GM12878 (cell line): ENCODE data around the gene HELZ. TPM values are rescaled to one million over a fixed set of nuclear protein-coding genes. Genes with fewer than 3 reads are reported as not detected.

Source experiments
- ATAC-seq: fragments of 200-7000 bp; cut with Tn5 transposase; 3 replicates; pipeline ENCODE4 v1.9.1; 2020; ENCODE audit warnings: mild to moderate bottlenecking, moderate library complexity
- BruUV-seq: library from RNA; stranded (reverse); fragments of 400-500 nt; replicated peaks from 2 replicates; lab custom pipeline; 2021; lab: Mats Ljungman, UMichigan
- CTCF ChIA-PET: fragments of 300-600 bp; sonication (Branson Sonifier 250); formaldehyde crosslinking; extraction: SDS; loops from one replicate; lab custom pipeline; 2021; ENCODE audit warnings: inconsistent platforms; lab: Yijun Ruan, JAX
- POLR2A ChIA-PET: fragments of 350-600 bp; formaldehyde crosslinking; extraction: SDS; loops from one replicate; lab custom pipeline; 2021; ENCODE audit warnings: inconsistent platforms; lab: Charles Lee
- RAD21 ChIA-PET: fragments of 300-600 bp; sonication (Branson Sonifier 250); formaldehyde crosslinking; loops from one replicate; lab custom pipeline; 2023; ENCODE audit warnings: antibody characterized with exemption; ENCODE audit not compliant: unreplicated experiment; lab: Charles Lee
- SMC1A ChIA-PET: fragments of 300-600 bp; sonication (Branson Sonifier 250); formaldehyde crosslinking; loops from one replicate; lab custom pipeline; 2023; ENCODE audit not compliant: unreplicated experiment, uncharacterized antibody; lab: Charles Lee
- DNase-seq: peaks from one replicate; pipeline ENCODE4 v3.0.0-alpha.2; 2011; ENCODE audit warnings: low read depth, low spot score
- FAIRE-seq: peaks from 3 replicates; lab custom pipeline; 2011; peaks lifted over from hg19 to GRCh38; lab: Jason Lieb, UNC
- H2AFZ ChIP-seq: 2 replicates; pipeline ENCODE4 v1.6.0; 2011; ENCODE audit warnings: low read depth, low read length, control low read depth; ENCODE audit not compliant: control insufficient read depth
- H3K27ac ChIP-seq: 2 replicates; pipeline ENCODE4 v1.5.1; 2011; ENCODE audit warnings: control low read depth; ENCODE audit not compliant: control insufficient read depth, insufficient read depth
- H3K27me3 ChIP-seq, 2 experiments: replicated peaks in 1 of 2; 2 replicates each; pipeline versions ENCODE4 v1.6.0 to v1.6.1; 2011; ENCODE audit warnings: low read length in 1 of 2; ENCODE audit not compliant: control insufficient read depth in 2 of 2, insufficient read depth in 2 of 2
- H3K36me3 ChIP-seq, 2 experiments: 2 replicates each; pipeline ENCODE4 v1.5.1; 2011; ENCODE audit warnings: low read length in 1 of 2; ENCODE audit not compliant: control insufficient read depth in 2 of 2, insufficient read depth in 2 of 2
- H3K4me1 ChIP-seq: 2 replicates; pipeline ENCODE4 v1.6.1; 2011; ENCODE audit warnings: mild to moderate bottlenecking, low read length, moderate library complexity, mixed read lengths; ENCODE audit not compliant: control insufficient read depth, insufficient read depth
- H3K4me2 ChIP-seq: 2 replicates; pipeline ENCODE4 v1.6.0; 2011; ENCODE audit warnings: control low read depth; ENCODE audit not compliant: control insufficient read depth, insufficient read depth
- H3K4me3 ChIP-seq: fragments of 200-600 bp; sonication (generic); 2 replicates; pipeline ENCODE4 v1.5.1; 2016
- H3K79me2 ChIP-seq: 2 replicates; pipeline ENCODE4 v1.6.0; 2011; ENCODE audit warnings: low read length; ENCODE audit not compliant: control insufficient read depth, insufficient read depth
- H3K9ac ChIP-seq: 2 replicates; pipeline ENCODE4 v1.8.0; 2011; ENCODE audit warnings: low read length, control low read depth, mixed read lengths; ENCODE audit not compliant: control insufficient read depth, insufficient read depth
- H3K9me3 ChIP-seq: replicated peaks from 3 replicates; pipeline ENCODE4 v1.5.1; 2011; ENCODE audit warnings: mild to moderate bottlenecking, low read length; ENCODE audit not compliant: control insufficient read depth, insufficient read depth
- H4K20me1 ChIP-seq: 2 replicates; pipeline ENCODE4 v1.6.0; 2011; ENCODE audit not compliant: control insufficient read depth, insufficient read depth
- FOXM1 ChIP-seq: IDR thresholded peaks from 2 replicates; pipeline ENCODE4 v1.6.1; 2012; ENCODE audit warnings: low read depth, mild to moderate bottlenecking, inconsistent platforms, low read length, moderate library complexity
- HDAC2 ChIP-seq: fragments of 200-600 bp; sonication (generic); IDR thresholded peaks from 2 replicates; pipeline ENCODE4 v1.6.1; 2017
- NFYA ChIP-seq: IDR thresholded peaks from 2 replicates; pipeline ENCODE4 v1.6.1; 2011; ENCODE audit warnings: low read depth, mild to moderate bottlenecking, low read length, improper control_type of control experiment, borderline replicate concordance
- SMC3 ChIP-seq: IDR thresholded peaks from 2 replicates; pipeline ENCODE4 v1.6.1; 2011; ENCODE audit warnings: low read length, improper control_type of control experiment, borderline replicate concordance
- SUZ12 ChIP-seq: fragments of 200-600 bp; sonication (generic); IDR thresholded peaks from one replicate; pipeline ENCODE4 v1.6.1; 2018; ENCODE audit warnings: antibody characterized with exemption, mild to moderate bottlenecking; ENCODE audit not compliant: unreplicated experiment
- TARDBP ChIP-seq: IDR thresholded peaks from 2 replicates; pipeline ENCODE4 v1.6.1; 2016; ENCODE audit warnings: borderline replicate concordance
- TCF12 ChIP-seq: IDR thresholded peaks from 2 replicates; pipeline ENCODE4 v1.6.1; 2011; ENCODE audit warnings: low read depth, mild to moderate bottlenecking, low read length
- ZBTB11 ChIP-seq: fragments of 450-650 bp; formaldehyde crosslinking; IDR thresholded peaks from 2 replicates; pipeline ENCODE4 v1.5.0; 2022; ENCODE audit warnings: mild to moderate bottlenecking, missing genetic modification characterization
- WGBS: methylation state at CpG from one replicate; pipeline ENCODE4 v1.1.6; 2016; ENCODE audit warnings: low lambda C conversion rate; ENCODE audit not compliant: insufficient replicate concordance, insufficient coverage; ENCODE audit errors: missing lambda C conversion rate; 5-methylcytosine and 5-hydroxymethylcytosine counted together
- in situ Hi-C: fragments of 300-500 bp; cut with MboI; formaldehyde crosslinking; loops from 9 replicates; pipeline ENCODE4 v1.14.3; 2018; ENCODE audit warnings: mixed read lengths
- intact Hi-C: fragments of 100-400 bp; cut with micrococcal nuclease; formaldehyde crosslinking; loops from one replicate; pipeline ENCODE4 v1.14.2; 2022; ENCODE audit not compliant: unreplicated experiment
- polyA plus RNA-seq, 11 experiments: library from polyadenylated mRNA; depleted of rRNA in 4 of 11; unstranded in 6 of 11; stranded (reverse) in 5 of 11; fragments of >200 nt; fragmentation: Nextera tagmentation in 4 of 11; fragmentation: Illumina TruSeq in 1 of 11; extraction: Ambion mirVana in 4 of 11; extraction: Trizol in 1 of 11; gene quantifications; 1 replicate in 1 of 11; 2 replicates in 10 of 11; pipeline versions ENCODE4 v1.2.1 to v1.2.3, GENCODE V29; 2011 to 2016; ENCODE audit warnings: inconsistent platforms in 2 of 11, missing spikeins in 2 of 11, low read depth in 1 of 11
- total RNA-seq, 4 experiments: library from RNA; depleted of rRNA in 3 of 4; stranded (reverse); fragments of >200 nt in 3 of 4; fragmentation: Illumina TruSeq in 1 of 4; extraction: Trizol in 1 of 4; gene quantifications; 2 replicates each; pipeline versions ENCODE4 v1.2.1 to v1.2.3, GENCODE V29; 2013 to 2021
- TF ChIP-seq, protein P1 (sequence below): fragments of 450-650 bp; IDR thresholded peaks from 2 replicates; pipeline ENCODE4 v1.6.1; 2017; ENCODE audit warnings: mild to moderate bottlenecking
- TF ChIP-seq, protein P2 (sequence below): IDR thresholded peaks from 2 replicates; pipeline ENCODE4 v1.6.1; 2012; ENCODE audit warnings: low read depth, low read length, improper control_type of control experiment

The HELZ gene
- total and polyA plus RNA-seq, 10 of the 15 experiments (the other 5 are each of a cell fraction or from before 2014, with no cell fraction given): 1.5 to 36.8 (median 19.1) TPM

- no TSS peak for BruUV-seq
- no peak overlapping the region for H3K4me2 ChIP-seq
- in situ Hi-C loops (no loop called here), intact Hi-C loops (no loop called here)
- no peak overlapping the region for H2AFZ ChIP-seq
- DNase-seq: no peak
- TF ChIP-seq FOXM1: no peak
- no peak for TF ChIP-seq SMC3
- TF ChIP-seq HDAC2: no peak
- TF ChIP-seq TCF12: no peak
- TF ChIP-seq NFYA: no peak
- no peak overlapping the region for H3K4me3 ChIP-seq
- peaks cover 7% of the 10 kb centered on the region for H3K4me1 ChIP-seq
- WGBS: 61% methylated on average over 6 of the region's 6 CpGs
- H4K20me1 ChIP-seq: no peaks in the 10 kb centered on the region
- ChIA-PET RAD21 (no interaction called here), POLR2A (interaction anchor here (1.0 kb wide), 1 partner anchor 31 kb away, joined by 3 read pairs; no protein-coding TSS in a partner anchor), SMC1A (interaction anchor here (1.2 kb wide), 1 partner anchor 32 kb away, joined by 3 read pairs; no protein-coding TSS in a partner anchor), CTCF (interaction anchor here (1.0 kb wide), 1 partner anchor 139 kb away, joined by 3 read pairs; no protein-coding TSS in a partner anchor)
- H3K9ac ChIP-seq: no peak overlapping the region
- no peak overlapping the region for H3K27ac ChIP-seq
- ATAC-seq: no peak
- no peaks in the 10 kb centered on the region for H3K27me3 ChIP-seq
- H3K9me3 ChIP-seq: peaks cover 3% of the 10 kb centered on the region
- H3K36me3 ChIP-seq: no peaks in the 10 kb centered on the region
- no peak for FAIRE-seq
- no peaks in the 10 kb centered on the region for H3K79me2 ChIP-seq
Observed at GRCh38 chr17:67050471-67051154, 194.4 kb downstream of the HELZ start.

- ChIA-PET SMC1A (interaction anchor here (1.2 kb wide), 1 partner anchor 32 kb away, joined by 3 read pairs; no protein-coding TSS in a partner anchor), POLR2A (interaction anchor here (1.0 kb wide), 1 partner anchor 31 kb away, joined by 3 read pairs; no protein-coding TSS in a partner anchor)
- intact Hi-C loops: no loop called here
- TF ChIP-seq ZBTB11 (CRISPR knock-in tag) (no peak), SUZ12 (no peak), TARDBP (no peak)
- TF ChIP-seq, protein P1, sequence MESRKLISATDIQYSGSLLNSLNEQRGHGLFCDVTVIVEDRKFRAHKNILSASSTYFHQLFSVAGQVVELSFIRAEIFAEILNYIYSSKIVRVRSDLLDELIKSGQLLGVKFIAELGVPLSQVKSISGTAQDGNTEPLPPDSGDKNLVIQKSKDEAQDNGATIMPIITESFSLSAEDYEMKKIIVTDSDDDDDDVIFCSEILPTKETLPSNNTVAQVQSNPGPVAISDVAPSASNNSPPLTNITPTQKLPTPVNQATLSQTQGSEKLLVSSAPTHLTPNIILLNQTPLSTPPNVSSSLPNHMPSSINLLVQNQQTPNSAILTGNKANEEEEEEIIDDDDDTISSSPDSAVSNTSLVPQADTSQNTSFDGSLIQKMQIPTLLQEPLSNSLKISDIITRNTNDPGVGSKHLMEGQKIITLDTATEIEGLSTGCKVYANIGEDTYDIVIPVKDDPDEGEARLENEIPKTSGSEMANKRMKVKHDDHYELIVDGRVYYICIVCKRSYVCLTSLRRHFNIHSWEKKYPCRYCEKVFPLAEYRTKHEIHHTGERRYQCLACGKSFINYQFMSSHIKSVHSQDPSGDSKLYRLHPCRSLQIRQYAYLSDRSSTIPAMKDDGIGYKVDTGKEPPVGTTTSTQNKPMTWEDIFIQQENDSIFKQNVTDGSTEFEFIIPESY: no peak
- TF ChIP-seq, protein P2, sequence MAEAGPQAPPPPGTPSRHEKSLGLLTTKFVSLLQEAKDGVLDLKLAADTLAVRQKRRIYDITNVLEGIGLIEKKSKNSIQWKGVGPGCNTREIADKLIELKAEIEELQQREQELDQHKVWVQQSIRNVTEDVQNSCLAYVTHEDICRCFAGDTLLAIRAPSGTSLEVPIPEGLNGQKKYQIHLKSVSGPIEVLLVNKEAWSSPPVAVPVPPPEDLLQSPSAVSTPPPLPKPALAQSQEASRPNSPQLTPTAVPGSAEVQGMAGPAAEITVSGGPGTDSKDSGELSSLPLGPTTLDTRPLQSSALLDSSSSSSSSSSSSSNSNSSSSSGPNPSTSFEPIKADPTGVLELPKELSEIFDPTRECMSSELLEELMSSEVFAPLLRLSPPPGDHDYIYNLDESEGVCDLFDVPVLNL: no peak
Observed at GRCh38 chr17:67050066-67050465, 194.9 kb downstream of the HELZ start.

More at GRCh38 chr17:67050066-67050465, 194.9 kb downstream of the HELZ start:
- Histone ChIP-seq H3K4me3 (no peak overlapping the region), H3K36me3 (no peaks in the 10 kb centered on the region), H3K4me2 (no peak overlapping the region), H3K9ac (no peak overlapping the region), H2AFZ (no peak overlapping the region), H4K20me1 (no peaks in the 10 kb centered on the region), H3K27ac (no peak overlapping the region), H3K79me2 (no peaks in the 10 kb centered on the region), H3K9me3 (peaks cover 3% of the 10 kb centered on the region), H3K4me1 (peaks cover 7% of the 10 kb centered on the region), H3K27me3 (no peaks in the 10 kb centered on the region)
- in situ Hi-C loops: no loop called here
- ChIA-PET RAD21 (no interaction called here), CTCF (interaction anchor here (1.0 kb wide), 1 partner anchor 139 kb away, joined by 3 read pairs; no protein-coding TSS in a partner anchor)
- no TSS peak for BruUV-seq
- FAIRE-seq (no peak), DNase-seq (no peak), ATAC-seq (no peak)
- 0% methylated on average over 1 of the region's 1 CpG for WGBS
